HUES64 (cell line): ENCODE measurements around the gene TOMM34.

Experiments
- H3K27ac ChIP-seq: 2 replicates; pipeline ENCODE4 v1.7.0; 2013; ENCODE audit warnings: low read depth, low read length, inconsistent platforms
- H3K27me3 ChIP-seq: 2 replicates; pipeline ENCODE4 v1.6.1; 2013; ENCODE audit warnings: mild to moderate bottlenecking, low read length; ENCODE audit not compliant: insufficient read depth
- H3K36me3 ChIP-seq: 2 replicates; pipeline ENCODE4 v1.6.1; 2013; ENCODE audit warnings: mild to moderate bottlenecking, low read length; ENCODE audit not compliant: insufficient read depth
- H3K4me1 ChIP-seq: 2 replicates; pipeline ENCODE4 v1.6.1; 2013; ENCODE audit warnings: mild to moderate bottlenecking, low read length, moderate library complexity; ENCODE audit not compliant: insufficient read depth
- H3K4me3 ChIP-seq: 2 replicates; pipeline ENCODE4 v1.5.1; 2013; ENCODE audit warnings: mild to moderate bottlenecking, low read length, moderate library complexity
- H3K9ac ChIP-seq: 2 replicates; pipeline ENCODE4 v1.6.1; 2013; ENCODE audit warnings: mild to moderate bottlenecking, low read depth, low read length
- H3K9me3 ChIP-seq: 2 replicates; pipeline ENCODE4 v1.6.1; 2013; ENCODE audit warnings: low read depth, low read length; ENCODE audit not compliant: insufficient read depth
- WGBS: fragments of 150-250, 120-280 bp; methylation state at CpG from one replicate; pipeline ENCODE4 v1.1.7; 2013; ENCODE audit warnings: missing lambda C conversion rate; 5-methylcytosine and 5-hydroxymethylcytosine counted together

Gene TOMM34

DNA sequence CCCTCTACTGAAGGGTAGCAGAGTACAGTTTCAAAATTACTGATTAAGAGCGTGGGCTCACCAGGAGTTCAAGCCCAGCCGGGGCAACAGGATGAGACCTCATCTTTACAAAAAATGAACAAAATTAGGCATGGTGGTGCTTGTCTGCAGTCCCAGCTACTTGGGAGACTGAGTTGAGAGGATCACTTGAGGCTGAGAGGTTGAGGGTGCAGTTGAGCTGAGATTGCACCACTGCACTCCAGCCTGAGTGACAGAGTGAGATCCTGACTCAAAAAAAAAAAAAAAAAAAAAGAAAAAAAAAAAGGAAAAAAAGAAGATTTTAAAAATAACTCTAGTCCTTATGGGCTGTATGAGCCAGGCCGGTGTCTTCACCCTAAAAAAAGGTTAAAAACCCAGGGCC is 31.6 kb downstream of the TOMM34 start:
- Histone ChIP-seq H3K27ac (no peak overlapping the region), H3K9ac (no peak overlapping the region), H3K36me3 (peaks cover 63% of the 10 kb centered on the region), H3K9me3 (no peaks in the 10 kb centered on the region), H3K4me1 (no peaks in the 10 kb centered on the region), H3K4me3 (no peak overlapping the region), H3K27me3 (no peaks in the 10 kb centered on the region)
- WGBS = 79% methylated on average over 3 of the region's 3 CpGs

DNA sequence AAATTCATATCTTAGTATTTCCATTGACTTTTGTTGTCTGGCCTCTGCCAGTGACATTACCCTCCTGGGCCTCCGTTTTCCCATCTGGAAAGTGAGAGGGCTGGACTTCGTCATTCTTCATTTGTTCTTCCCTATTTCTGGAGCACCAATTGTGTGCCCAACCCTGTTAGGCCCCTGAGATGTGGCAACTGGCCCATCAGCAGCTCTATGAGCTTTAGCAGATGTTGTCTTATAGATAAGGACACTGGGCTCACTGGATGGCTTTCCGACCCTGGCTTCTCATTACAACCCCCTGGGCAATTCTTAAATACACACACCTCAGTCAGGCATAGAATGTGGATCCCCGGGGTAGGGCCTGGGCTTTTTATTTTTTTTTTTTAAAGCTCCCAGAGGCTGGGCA is 35.7 kb downstream of the TOMM34 start:
- 95% methylated on average over 4 of the region's 4 CpGs for WGBS
- H3K9ac ChIP-seq = no peak overlapping the region
- peaks cover 58% of the 10 kb centered on the region for H3K36me3 ChIP-seq
- H3K9me3 ChIP-seq = no peaks in the 10 kb centered on the region
- H3K27ac ChIP-seq = no peak overlapping the region
- H3K27me3 ChIP-seq = no peaks in the 10 kb centered on the region
- no peaks in the 10 kb centered on the region for H3K4me1 ChIP-seq
- H3K4me3 ChIP-seq = no peak overlapping the region

DNA sequence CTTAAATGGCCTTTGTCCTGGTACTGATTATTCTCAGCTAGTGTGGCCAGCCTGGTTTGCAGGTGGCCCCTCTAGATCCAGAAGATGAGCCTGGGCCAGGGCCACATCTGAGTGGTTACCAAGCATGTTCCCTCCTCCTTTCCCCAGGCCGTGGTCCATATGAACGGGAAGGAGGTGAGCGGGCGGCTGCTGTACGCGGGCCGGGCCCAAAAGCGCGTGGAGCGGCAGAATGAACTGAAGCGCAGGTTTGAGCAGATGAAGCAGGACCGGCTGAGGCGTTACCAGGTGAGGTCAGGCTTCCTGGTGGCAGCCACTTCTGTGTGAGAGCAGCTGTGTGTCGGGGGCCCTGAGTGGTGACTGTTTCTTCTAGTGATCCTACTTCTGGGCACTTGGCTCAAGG is 38.8 kb downstream of the TOMM34 start:
- H3K9me3 ChIP-seq = no peaks in the 10 kb centered on the region
- H3K36me3 ChIP-seq = peaks cover 78% of the 10 kb centered on the region
- no peaks in the 10 kb centered on the region for H3K27me3 ChIP-seq
- H3K4me3 ChIP-seq = no peak overlapping the region
- H3K9ac ChIP-seq = no peak overlapping the region
- H3K27ac ChIP-seq = no peak overlapping the region
- H3K4me1 ChIP-seq = no peaks in the 10 kb centered on the region
- WGBS = 96% methylated on average over 14 of the region's 14 CpGs

DNA sequence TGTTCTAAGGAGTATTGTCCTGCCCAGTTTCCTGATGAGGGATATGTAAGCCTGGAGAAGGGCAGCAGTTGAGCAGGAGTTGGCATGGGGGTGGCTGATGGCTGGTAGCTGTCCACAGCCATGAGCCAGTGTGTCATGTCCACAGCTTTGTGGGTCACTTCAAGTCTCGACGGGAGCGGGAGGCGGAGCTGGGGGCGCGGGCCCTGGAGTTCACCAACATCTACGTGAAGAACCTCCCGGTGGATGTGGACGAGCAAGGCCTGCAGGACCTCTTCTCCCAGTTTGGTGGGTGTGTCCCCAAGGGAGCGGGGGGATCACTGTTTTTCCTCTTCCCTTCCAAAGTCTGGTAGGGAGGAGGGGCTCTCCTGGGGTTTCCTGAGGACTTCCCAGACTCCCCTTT is 41.4 kb downstream of the TOMM34 start:
- Histone ChIP-seq H3K9me3 (no peaks in the 10 kb centered on the region), H3K4me1 (no peaks in the 10 kb centered on the region), H3K27ac (no peak overlapping the region), H3K9ac (no peak overlapping the region), H3K27me3 (no peaks in the 10 kb centered on the region), H3K36me3 (peaks cover 79% of the 10 kb centered on the region), H3K4me3 (no peak overlapping the region)
- 95% methylated on average over 10 of the region's 10 CpGs for WGBS

DNA sequence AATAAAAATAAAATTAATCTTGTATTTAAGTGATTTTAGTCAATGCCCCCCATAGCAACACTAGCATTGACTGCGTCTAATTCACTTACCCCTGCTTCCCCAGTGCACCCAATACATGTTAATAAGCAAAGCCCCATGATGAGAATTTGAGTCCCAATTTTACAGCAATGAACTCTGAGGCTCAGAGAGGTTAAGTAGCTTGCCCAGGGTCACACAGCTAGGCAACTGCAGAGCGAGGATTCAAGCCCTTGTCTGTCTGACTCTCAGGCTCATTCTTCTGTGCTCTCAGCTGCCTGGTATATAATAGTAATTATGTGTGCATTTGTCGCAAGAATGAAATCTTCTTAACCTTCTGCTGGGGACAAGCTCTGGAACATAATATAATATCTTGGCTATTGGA is 41.9 kb downstream of the TOMM34 start:
- H3K4me1 ChIP-seq = no peaks in the 10 kb centered on the region
- WGBS = 98% methylated on average over 3 of the region's 3 CpGs
- H3K36me3 ChIP-seq = peaks cover 79% of the 10 kb centered on the region
- H3K9ac ChIP-seq = no peak overlapping the region
- H3K4me3 ChIP-seq = no peak overlapping the region
- H3K27me3 ChIP-seq = no peaks in the 10 kb centered on the region
- H3K27ac ChIP-seq = no peak overlapping the region
- no peaks in the 10 kb centered on the region for H3K9me3 ChIP-seq

DNA sequence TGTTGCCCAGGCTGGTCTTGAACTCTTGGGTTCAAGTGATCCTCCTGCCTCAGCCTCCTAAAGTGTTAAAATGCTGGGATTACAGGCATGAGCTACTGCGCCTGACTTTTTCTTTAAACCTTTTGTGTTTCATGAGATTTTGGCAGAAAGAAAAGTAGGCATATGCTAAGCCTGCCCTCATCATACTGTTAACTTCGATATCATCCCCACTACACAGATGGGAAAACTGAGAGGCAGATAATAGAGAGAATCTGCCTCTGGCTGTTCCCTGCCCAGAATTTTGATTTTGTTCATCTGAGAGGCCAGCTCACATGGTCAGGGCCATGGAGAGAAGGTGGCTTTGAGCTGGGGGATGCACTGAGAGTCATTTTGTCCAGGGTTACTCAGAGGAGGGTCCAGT is 42.8 kb downstream of the TOMM34 start:
- Histone ChIP-seq H3K27ac (no peak overlapping the region), H3K9me3 (no peaks in the 10 kb centered on the region), H3K27me3 (no peaks in the 10 kb centered on the region), H3K4me3 (no peak overlapping the region), H3K4me1 (no peaks in the 10 kb centered on the region), H3K36me3 (peaks cover 79% of the 10 kb centered on the region), H3K9ac (no peak overlapping the region)
- WGBS = 88% methylated on average over 1 of the region's 2 CpGs

DNA sequence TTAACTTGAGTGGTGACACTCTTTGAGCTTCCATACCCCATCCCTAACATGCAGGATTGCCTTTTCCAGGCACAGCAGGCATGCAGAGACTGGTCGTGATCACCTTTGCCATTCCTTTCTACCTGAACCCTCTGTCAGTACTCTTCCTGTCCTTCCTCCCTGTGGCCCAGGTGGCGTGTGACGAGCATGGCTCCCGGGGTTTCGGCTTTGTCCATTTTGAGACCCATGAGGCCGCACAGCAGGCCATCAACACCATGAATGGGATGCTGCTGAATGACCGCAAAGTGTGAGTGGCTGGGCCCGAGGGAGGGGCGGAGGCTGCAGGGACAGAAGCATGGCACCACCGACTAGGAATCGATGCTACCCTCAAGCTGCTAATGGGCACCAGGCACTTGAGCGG is 43.6 kb downstream of the TOMM34 start:
- peaks cover 76% of the 10 kb centered on the region for H3K36me3 ChIP-seq
- peaks cover 4% of the 10 kb centered on the region for H3K4me1 ChIP-seq
- H3K27ac ChIP-seq = no peak overlapping the region
- no peak overlapping the region for H3K4me3 ChIP-seq
- no peak overlapping the region for H3K9ac ChIP-seq
- H3K27me3 ChIP-seq = no peaks in the 10 kb centered on the region
- 89% methylated on average over 12 of the region's 12 CpGs for WGBS
- no peaks in the 10 kb centered on the region for H3K9me3 ChIP-seq

DNA sequence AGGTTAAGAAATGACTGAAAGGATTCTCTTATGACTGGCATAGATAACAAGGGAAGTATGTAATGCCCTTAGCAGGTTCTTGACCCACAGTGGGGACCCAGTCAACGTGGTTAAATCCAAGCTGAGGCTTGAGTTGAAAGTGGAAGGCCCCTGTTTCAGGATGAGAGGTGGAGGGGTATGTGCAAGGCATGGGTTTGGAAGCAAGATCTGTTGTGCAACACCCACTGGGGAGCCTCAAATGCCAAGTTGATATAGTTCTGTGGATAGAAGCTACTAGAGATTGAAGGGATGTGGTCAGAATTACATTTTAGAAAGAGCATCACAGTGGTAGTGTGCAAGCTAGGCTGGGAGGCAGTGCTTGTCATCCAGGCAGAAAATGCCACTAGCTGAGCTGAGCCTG is 45.3 kb downstream of the TOMM34 start:
- H3K9ac ChIP-seq = no peak overlapping the region
- H3K36me3 ChIP-seq = peaks cover 70% of the 10 kb centered on the region
- no peak overlapping the region for H3K4me3 ChIP-seq
- WGBS = 94% methylated on average over 1 of the region's 1 CpG
- no peak overlapping the region for H3K27ac ChIP-seq
- no peaks in the 10 kb centered on the region for H3K27me3 ChIP-seq
- H3K4me1 ChIP-seq = peaks cover 4% of the 10 kb centered on the region
- no peaks in the 10 kb centered on the region for H3K9me3 ChIP-seq

DNA sequence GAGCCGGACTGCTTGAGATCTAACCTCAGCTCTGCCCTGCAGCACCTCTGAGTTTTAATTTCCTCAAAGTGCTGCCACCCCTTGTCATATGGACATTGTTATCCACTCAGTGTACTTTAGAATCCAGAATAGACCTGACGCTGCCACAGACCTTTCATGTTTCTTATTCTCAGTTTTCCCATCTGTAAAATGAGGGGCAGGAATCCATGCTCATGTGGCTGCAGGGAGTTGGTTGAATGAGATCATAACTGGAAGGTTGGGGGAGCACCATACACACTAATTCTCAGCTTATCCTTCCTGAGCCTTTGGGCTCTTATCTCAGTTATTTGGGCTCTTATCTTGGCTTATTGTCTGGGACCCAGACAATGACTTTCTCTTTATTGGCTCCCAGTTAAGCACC is 48.0 kb downstream of the TOMM34 start:
- no peaks in the 10 kb centered on the region for H3K9me3 ChIP-seq
- H3K27me3 ChIP-seq = no peaks in the 10 kb centered on the region
- H3K36me3 ChIP-seq = peaks cover 59% of the 10 kb centered on the region
- no peak overlapping the region for H3K9ac ChIP-seq
- H3K27ac ChIP-seq = no peak overlapping the region
- H3K4me3 ChIP-seq = no peak overlapping the region
- peaks cover 10% of the 10 kb centered on the region for H3K4me1 ChIP-seq
- 93% methylated on average over 2 of the region's 2 CpGs for WGBS

DNA sequence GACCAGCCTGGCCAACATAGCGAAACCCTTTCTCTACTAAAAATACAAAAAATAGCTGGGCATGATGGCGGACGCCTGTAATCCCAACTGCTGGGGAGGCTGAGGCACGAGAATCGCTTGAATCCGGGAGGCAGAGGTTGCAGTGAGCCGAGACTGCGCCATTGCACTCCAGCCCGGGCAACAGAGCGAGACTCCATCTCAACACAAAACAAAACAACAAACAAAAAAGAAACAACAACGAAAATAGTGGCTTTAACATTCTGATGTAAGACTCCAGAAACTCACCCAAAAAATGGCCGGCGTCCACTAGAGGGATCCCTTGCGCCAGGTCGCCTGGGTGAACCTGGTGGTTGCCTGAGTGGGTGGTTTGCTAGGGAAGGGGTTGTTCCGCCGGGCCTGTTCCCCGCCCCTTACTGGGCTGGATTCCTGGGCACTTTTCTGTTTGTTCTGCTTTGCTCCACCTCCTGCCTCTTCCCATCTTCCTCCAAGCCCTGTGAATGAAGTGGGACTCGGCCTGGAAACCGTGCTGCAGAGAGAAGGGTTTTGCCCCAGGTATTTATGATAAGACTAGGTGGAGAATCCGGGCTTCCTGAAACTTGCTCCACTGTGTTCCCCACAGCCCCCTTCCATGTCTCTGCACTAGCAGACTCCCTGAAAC is 48.8 kb downstream of the TOMM34 start:
- WGBS = 54% methylated on average over 19 of the region's 21 CpGs
- Histone ChIP-seq H3K27me3 (no peaks in the 10 kb centered on the region), H3K36me3 (peaks cover 59% of the 10 kb centered on the region), H3K9me3 (no peaks in the 10 kb centered on the region), H3K9ac (no peak overlapping the region), H3K4me1 (peaks cover 10% of the 10 kb centered on the region), H3K4me3 (peak overlapping the region; percentile 32), H3K27ac (peak overlapping the region; percentile 36; the same call in 1 of the 2 replicates)

DNA sequence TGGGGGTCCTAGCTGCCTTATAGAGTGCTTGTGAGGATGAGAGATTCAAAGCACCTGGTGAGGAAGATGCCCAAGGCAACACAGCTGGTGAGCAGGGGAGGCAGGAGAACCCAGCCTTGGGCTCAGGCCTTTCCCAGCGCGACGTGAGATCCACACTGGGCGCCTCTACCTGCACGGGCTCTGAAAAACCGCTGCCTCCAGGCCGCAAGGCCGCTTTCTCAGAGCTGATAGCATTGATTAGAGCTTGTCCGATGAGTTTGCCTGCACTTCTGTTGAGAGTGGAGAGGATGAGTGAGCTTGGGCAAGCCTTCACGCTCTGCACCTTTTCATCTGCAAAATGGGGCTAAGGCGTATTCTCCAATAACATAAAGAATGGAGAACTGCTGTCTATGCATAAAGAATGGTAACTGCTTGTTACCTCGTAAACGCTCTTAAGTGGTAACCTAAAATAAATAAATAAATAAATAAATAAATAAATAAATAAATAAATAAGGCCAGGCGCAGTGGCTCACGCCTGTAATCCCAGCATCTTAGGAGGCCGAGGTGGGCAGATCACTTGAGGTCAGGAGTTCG is 49.4 kb downstream of the TOMM34 start:
- Histone ChIP-seq H3K4me1 (peaks cover 10% of the 10 kb centered on the region), H3K27me3 (no peaks in the 10 kb centered on the region), H3K9ac (peak overlapping the region; percentile 80), H3K36me3 (peaks cover 59% of the 10 kb centered on the region), H3K4me3 (peak overlapping the region; percentile 87), H3K9me3 (no peaks in the 10 kb centered on the region), H3K27ac (peak overlapping the region; percentile 69; the same call in 1 of the 2 replicates)
- 47% methylated on average over 15 of the region's 17 CpGs for WGBS
